HG03354 (cell line): ENCODE measurements around the gene BANP.
"Not testable (repeated sequence)": the region's sequence is repeated elsewhere in the genome, so short reads cannot be mapped to it uniquely, and the experiment has no call there.

Source experiments
- ATAC-seq: cut with Tn5 transposase; IDR thresholded peaks from one replicate; pipeline ENCODE4 v1.9.1; 2021; ENCODE audit warnings: mild to moderate bottlenecking; ENCODE audit not compliant: unreplicated experiment, poor library complexity, severe bottlenecking

The BANP gene

GRCh38 chr16:88070989-88071625 is 119.9 kb downstream of the BANP start:
- ATAC-seq, result no peak

- no peak for ATAC-seq
Observed at GRCh38 chr16:88071908-88072307, 120.7 kb downstream of the BANP start.

GRCh38 chr16:88072571-88073001 is 121.4 kb downstream of the BANP start:
- ATAC-seq, result no peak

GRCh38 chr16:88073201-88073721 is 122.0 kb downstream of the BANP start:
- ATAC-seq, result no peak

- ATAC-seq, result no peak
Observed at GRCh38 chr16:88074041-88074440, 122.8 kb downstream of the BANP start.

- no peak for ATAC-seq
Observed at GRCh38 chr16:88076211-88076931, 125.1 kb downstream of the BANP start.

- ATAC-seq, result not testable (repeated sequence)
Observed at GRCh38 chr16:88076932-88077320, 125.7 kb downstream of the BANP start.

- ATAC-seq, result no peak
Observed at GRCh38 chr16:88077328-88078108, 126.3 kb downstream of the BANP start.

GRCh38 chr16:88078111-88078775 is 127.0 kb downstream of the BANP start:
- no peak for ATAC-seq

- no peak for ATAC-seq
Observed at GRCh38 chr16:88083582-88083981, 132.3 kb downstream of the BANP start.

GRCh38 chr16:88084881-88085280 is 133.6 kb downstream of the BANP start:
- no peak for ATAC-seq

- no peak for ATAC-seq
Observed at GRCh38 chr16:88086571-88087516, 135.6 kb downstream of the BANP start.

- ATAC-seq, result no peak
Observed at GRCh38 chr16:88087517-88087877, 136.3 kb downstream of the BANP start.

GRCh38 chr16:88088161-88088581 is 136.9 kb downstream of the BANP start:
- no peak for ATAC-seq

GRCh38 chr16:88088611-88089010 is 137.4 kb downstream of the BANP start:
- not testable (repeated sequence) for ATAC-seq

GRCh38 chr16:88089071-88089470 is 137.8 kb downstream of the BANP start:
- ATAC-seq, result not testable (repeated sequence)

- not testable (repeated sequence) for ATAC-seq
Observed at GRCh38 chr16:88089632-88090376, 138.6 kb downstream of the BANP start.
